CD4-positive, alpha-beta T cell treated with Interleukin-4 for 4 hours (primary cell): Measurements from ENCODE around the gene WDR19.

ENCODE experiments used
- DNase-seq: peaks from one replicate; pipeline ENCODE4 v3.0.0-alpha.2; 2020

The WDR19 gene

DNA sequence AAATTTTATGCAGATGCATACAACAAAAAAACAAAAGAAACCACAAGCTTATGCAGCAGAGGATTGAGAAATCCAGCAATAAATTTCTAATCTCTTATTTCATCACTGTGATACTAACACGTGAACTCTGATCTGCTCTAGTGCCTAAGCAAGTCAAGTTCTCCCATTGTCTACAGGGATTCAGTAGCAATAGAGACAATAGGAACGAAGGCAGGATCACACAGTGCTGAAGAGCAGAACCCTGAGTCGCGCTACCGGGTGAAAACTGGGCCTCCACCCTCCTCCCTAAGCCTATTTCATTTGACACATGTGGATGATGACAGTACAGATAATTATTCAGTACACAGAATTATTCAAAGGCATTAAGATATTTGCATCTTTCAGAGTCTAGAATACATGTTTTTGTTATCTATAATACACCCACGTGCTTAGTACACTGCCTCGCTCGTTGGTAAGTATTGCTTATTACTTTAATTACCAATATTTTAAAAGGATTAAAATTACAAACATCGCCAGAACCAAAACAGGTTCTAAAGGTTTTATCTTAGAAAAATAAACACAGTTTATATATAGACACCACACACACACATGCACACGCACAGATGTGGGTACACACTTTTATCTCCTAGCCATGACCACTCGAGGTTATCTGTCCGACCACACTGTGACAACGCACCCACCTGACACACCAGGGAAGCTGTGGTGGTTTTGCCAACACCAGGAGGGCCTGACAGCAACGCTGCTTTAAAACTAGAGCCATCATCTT lies 123.8 kb downstream of the WDR19 start:
- DNase-seq: no peak

DNA sequence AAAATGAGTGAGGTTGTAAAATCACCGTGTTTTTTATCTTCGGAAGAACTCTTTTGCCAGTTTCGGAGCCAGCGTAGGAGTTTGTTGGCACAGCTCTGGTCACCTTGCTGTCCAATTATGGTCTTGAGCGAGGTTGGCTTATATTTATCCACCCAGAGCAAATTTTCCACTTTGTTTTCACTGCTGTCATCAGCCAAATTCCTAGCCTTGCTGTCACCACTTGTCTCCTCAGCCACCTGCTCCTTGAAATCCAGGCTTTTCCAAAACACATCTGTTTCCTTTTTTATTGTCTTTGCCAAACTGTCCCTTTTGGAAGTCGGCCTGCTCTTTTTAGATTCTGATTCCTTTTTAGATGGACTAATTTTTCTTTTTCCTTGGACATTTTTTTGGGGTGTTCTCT lies 126.3 kb downstream of the WDR19 start:
- no peak for DNase-seq

DNA sequence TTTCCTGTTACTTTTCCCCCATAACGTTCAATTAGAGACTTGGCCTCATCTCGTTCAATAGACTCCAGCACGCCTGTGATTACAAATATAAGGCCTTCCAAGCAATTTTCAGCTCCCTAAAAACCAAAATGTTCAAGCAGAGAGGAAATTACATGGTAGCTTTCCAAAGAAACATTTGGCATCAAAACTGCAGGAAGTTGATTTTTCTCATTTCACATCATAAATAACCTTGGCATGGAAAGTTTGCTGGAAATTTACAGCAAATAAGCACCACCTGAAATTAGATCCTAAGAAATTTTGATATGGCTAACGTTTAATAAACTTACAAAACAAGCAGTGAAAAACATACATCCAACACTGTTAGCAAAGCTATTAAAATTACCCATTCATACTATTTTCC lies 130.5 kb downstream of the WDR19 start:
- no peak for DNase-seq

DNA sequence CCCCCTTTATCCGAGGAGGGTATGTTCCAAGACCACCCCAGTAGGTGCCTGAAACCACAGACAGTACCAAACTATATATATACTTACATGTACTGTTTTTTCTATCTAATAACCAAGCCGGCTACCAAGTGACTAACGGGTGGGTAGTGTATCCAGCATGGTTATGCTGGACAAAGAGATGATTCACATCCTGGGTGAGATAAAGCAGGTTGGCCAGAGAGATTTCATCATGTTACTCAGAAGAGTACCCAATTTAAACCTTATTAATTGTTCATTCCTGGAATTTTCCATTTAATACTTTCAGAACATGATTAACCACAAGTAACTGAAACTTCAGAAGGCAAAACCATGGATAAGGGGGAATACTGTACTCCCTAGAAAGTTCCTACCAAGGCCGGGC lies 137.3 kb downstream of the WDR19 start:
- no peak for DNase-seq

DNA sequence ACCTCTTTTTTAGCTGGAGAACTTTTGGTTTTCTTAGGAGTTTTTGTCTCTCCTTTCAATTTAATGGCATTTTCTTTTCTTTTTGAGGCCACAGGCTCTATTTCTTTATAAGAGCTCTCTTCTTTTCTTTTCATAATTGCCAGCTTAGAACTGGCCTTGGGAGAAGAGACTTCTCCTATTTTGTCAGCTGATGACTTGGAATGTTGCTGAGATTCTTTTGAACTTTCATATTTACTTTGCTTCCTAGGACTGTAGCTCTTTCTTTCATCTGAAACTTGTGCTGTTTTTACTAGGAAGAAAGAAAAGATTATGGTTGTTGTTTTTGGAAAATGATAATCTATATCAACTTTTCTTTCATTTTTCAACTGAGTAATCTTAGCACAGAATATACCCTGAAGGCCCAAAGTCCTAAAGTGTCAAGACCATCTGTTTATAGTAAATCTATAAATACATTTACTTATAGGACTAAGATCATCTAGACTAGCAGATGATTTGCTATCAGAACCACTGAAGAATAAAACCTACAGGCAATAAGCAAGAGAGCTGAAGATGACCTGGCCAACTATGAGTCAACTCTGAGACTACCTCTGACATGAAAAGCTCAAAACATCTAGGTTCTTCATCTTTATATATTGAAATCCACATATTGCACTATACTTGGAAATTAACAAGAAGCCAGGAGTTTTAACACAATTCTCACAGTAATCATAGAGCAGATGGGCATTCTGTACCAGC lies 138.2 kb downstream of the WDR19 start:
- no peak for DNase-seq

DNA sequence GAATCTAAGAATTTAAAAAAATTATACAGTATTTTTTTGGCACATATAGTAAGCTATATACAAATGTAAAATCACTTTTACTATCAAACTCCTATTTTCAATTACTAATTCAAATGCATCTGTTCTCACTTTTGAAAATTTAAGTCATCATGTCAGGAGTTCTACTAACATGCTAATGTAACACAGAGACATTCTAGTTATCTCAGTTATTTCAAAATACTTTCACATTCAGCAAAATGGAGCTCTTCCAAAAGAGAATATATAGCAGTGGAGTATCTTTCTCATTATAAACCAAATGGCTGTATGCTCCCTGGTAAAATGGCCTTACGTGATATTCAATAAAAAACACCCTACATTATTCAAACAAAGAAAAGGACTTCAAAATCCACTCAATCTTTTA lies 141.5 kb downstream of the WDR19 start:
- DNase-seq: no peak

DNA sequence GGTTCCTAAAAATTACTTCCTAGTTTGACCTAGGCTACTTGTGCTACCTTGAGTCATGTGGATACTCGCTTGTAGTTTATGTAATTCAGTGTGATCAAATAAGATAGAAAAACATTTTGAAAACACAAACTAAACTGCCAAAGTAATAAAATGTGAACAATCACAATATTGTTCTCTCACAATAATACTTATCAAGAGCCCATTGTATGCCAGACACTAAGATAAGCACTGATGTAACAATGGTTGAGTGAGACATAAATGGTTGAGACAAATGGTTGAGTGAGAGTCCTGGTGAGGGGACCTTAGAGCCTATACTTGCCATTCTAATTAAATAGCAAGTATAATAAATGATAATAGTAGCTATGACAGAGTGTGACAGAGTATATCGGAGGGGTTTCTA lies 142.1 kb downstream of the WDR19 start:
- no peak for DNase-seq

DNA sequence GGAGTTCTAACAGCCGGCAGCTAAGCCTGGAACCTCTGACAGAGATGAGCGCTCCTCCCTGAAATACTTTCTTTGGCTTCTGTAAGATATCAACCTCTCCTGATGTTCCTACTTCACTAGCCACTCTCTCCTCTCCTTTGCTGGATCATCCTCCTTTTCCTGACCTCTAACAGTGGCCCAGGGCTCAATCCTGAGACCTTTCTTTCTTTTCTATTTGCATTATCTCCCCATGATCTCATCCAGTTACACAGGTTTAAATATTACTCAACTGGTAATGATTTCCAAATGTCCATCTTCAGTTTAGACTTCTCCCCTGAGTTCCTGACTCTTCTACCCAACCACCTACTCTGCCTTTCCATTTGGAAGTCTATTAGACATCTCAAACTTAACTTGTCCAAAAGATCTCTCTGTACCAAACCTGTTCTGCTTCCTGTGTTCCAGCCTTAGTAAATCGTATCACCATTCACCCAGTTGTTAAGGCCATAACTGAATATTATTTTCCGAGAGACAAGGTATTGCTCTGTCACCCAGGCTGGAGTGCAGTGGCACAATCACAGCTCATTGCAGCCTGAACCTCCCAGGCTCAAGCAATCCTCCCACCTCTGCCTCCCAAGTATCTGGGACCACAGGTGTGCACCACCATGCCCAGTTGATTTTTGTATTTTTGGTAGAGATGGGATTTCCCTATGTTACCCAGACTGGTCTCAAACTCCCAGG lies 142.7 kb downstream of the WDR19 start:
- no peak for DNase-seq

DNA sequence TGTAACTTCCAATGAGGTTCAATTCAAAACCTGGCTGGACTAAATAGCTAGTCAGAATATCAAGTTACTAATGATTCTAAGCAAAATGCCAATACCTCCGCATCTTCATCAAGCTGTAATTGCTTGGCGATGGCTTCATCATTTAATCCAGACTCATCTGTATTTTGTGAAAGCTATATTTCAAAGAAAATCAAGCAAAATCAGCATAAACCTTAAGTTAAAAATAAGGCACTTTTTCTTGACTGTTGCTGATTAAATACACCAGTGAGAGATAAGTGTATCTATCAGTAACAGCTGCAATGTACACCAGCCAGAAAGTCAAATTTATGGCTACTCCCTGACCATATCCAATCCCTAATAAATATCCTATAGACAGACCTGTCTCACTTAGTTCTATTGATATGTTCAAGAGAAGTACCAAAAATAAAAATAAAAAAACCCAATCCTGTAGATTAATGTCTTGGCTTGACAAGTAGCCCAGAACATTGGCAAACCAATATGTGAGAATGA lies 144.2 kb downstream of the WDR19 start:
- no peak for DNase-seq

DNA sequence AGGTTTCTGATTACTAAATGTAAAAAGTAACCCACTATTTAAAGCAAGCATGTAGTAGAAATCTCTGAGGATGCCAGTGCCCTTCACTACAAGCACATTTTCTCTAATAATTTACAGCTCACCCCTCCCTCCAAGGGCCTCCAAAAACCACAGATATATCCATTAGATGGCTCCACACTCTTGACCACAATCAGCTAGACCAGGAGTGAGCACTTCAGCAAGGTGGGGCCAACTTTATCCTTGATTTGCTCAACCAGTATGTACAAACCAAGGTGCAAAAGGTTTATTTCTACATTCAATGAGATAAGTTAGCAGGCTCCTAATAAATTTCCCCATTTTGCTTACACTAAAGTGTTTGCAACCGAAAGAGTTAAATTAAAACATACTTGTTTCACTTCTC lies 148.0 kb downstream of the WDR19 start:
- no peak for DNase-seq

DNA sequence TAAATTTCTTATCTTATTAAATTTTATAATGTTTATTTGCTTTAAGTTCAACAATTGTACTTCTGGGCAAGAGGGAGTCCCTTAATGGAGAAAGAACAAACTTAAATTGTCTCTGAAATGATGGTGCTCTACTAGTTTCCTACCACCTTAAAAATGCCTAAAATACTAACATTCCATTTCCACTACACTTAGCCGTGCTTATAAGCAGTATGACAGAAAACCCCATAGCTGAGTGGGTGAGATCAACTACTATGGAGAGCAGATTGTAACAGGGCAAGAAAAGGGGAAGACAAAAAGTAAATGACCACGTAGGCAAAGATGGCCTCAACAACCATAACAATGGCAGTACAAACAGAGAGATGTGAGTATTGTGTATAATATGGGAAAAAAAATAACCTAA lies 148.9 kb downstream of the WDR19 start:
- no peak for DNase-seq
